Central memory CD4-positive, alpha-beta T cell (primary cell): Measurements from ENCODE around the gene PTPRM.

Experiments used
- DNase-seq: peaks from one replicate; pipeline ENCODE4 v3.0.0; 2022

Gene PTPRM

DNA sequence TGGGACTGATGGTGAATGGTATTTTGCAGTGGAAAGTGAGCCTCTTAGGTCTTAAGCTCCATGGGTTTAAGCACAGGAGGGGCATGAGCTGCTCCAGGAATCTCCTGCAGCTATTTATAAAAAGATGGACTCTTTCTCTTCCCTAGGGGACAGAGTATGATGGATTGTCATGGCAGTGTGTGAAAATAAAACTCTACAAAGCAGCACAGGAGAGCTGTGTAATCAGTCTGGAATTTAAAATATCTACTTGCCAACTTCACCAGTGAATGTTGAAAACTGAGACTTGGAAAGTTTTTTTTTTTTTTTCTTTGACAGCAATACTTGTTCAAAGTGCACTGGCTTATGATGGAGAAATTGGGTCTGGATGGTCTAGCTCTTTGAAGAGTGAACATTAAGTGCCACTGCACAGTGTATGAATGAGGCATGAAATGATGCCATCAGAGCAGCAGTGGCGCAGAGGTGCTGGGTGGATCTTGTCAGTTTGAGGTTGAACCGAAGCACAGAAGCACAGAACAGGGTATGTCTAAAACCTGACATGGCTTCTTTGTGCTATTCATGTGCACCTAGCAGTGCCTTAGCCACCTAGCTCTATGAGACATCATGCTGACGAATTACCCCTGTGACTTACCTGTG is 245.4 kb downstream of the PTPRM start:
- no peak for DNase-seq

DNA sequence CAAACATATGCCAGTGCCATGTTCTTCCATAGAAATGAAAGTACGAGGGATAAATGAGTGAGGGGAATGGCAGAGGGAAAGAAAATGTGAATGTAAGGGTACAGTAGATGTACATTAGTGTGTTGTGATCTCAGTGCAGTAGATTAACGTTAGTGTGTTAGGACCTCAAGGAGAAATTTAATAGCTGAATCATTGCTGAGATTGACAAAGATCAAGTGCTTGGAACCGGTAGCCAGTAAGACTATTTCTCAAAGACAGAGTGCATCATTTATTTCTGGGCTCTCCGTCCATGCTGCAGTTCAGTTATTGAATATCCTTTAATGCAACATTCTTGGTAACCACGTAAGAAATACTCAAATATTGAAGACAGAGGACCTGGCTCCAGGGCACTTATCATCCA is 246.0 kb downstream of the PTPRM start:
- DNase-seq = no peak

DNA sequence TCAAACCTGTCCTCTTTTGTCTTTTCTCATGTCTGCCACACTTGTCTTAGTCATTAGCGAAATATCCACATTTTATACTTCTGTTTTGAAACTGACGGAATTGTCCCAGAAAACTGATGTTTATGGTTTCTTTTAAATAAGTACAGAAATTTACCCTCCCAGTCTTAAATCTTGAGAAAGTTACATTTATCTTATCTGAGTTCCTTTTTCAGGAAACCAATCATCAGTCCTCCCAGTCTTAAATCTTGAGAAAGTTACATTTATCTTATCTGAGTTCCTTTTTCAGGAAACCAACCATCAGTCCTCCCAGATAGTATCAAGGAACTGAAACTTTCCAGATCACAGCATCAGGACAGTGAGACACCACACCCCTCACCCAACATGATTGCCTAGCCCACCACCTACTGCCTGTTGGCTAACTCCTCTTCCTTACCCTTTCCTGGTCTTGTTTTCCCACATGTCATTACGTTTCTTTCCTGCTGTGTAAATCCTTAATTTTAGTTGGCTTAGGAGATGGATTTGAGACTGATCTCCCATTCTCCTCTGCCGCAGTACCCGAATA is 247.7 kb downstream of the PTPRM start:
- no peak for DNase-seq

- DNase-seq = no peak
Measured at GRCh38 chr18:7815787-7816186, 248.7 kb downstream of the PTPRM start.

DNA sequence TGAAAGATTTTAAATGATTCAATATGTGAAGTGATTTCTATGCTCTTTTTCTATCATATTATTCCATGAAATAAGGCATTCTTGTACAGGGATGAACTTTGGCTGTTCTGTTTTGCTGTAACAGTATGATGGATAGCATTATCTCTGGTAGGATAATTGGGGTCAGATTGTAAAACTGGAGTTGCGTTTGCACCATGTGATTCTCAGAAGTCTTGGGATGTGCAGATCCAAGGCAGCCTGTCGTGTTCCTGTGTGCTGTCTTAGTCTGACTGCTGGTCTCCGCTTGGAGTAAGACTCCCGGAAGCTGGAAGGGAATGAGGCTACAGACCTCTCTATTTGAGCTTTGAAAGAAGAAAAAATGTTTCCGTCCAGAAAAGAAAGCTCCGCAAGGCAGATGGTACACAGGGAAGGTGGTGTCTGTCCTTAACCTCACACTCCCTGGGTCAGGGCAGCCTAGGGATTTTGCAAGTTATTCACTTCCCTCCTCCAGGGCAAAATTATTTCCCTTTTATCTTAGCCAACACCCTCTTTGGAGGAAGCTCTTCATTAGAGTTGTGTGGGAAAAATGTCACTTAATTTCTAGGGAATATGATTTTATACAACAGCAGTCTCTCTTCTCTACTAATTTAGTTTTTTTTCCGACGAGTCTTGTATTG is 250.6 kb downstream of the PTPRM start:
- no peak for DNase-seq

GRCh38 chr18:7821784-7822183 is 254.7 kb downstream of the PTPRM start:
- no peak for DNase-seq

DNA sequence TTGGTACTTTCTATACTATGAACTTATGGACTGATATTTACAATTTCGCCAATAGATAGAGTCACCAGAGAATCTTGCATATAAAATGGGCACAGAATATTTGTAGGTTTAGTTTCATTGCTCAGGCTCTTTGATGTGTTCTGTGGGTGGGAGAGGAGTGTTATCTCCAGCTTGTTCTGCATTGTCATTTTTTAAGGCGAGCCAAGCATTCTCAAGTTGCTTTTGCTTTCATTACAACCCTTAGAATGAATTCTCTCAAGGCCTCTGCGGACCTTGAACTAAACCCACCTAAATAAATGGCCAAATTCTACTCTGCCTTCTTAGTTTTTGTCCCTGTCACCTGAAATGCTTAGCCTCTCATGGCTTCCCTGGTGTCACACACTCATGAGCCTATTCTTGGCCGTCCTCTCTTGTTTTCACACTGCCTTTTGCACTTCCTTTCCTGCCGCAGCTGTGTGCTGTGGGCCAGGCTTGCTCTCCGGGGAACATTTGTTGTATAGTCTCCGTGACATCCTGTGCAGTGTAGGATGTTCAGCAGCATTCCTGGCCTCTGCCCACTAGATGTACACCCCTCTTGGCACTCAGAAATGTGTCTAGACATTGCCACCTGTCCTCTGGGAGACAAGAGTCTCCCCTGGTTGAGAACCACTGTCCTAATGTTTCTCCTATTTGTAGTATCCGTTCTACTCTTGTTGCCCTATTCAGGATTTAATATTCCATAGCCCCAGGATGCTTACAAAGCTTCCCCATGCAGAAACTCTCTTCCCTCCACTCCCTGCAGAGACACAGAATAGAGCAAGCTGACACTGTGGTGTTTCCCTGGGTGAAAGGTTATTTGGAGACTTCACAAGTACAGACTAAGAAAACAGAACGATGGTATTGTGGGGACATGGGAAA is 255.6 kb downstream of the PTPRM start:
- no peak for DNase-seq

DNA sequence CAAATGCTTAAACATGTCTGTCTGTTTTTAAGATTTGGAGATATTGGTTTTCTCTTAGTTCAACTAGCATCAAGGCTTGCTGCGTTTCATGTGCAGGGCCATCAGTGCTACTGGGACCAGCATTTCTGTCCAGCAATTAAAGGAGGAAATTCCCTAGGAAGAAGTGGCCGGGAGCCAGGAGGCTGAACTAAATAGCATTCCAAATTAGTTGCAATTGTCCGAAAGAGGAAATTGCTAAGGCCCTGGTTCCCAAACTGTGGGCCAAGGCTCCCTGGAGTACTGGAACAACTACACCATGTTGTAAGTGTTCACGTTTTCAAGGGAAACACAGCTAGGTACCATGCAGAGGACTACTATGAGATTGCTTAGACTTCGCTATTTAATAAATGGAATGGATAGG is 257.9 kb downstream of the PTPRM start:
- no peak for DNase-seq

- no peak for DNase-seq
Measured at GRCh38 chr18:7830468-7830867, 263.4 kb downstream of the PTPRM start.

DNA sequence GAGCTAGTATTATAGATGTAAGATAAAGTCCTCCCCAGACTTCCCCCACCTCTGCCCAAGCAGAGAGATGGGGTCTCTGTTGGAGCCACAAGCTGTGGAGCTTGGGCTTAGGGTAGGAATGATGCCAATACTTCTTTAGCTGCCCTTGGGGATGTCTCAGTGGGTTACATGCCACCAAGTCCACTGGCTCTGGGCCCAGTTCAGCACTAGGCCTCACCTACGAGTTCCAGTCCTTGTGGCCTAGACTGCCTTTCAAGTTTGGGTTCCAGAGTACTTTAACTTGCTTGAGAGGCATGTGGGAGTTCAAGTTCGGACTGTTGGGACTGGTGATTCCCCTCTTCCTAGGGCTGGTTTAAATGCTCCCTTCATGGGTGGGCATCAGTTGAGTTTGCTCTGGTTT is 272.4 kb downstream of the PTPRM start:
- no peak for DNase-seq

DNA sequence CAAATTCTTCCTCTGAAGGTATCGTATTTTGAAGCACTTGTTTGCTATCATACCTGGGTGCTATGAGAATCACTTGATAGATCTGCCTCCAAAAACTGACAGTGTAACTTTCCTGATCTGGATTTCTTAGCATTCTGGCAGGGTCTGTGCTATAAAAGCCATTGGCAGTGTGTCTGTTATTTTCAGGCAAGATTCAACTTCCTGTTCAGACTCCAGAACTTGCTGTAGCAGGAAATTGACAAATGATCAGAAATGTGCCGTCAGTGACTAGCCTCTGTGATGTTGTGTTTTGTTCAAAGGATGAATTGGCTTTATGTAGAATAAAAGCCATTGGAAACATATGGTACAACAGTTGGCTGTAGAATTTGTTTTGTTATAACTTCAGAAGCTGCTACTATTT is 273.3 kb downstream of the PTPRM start:
- DNase-seq = no peak

DNA sequence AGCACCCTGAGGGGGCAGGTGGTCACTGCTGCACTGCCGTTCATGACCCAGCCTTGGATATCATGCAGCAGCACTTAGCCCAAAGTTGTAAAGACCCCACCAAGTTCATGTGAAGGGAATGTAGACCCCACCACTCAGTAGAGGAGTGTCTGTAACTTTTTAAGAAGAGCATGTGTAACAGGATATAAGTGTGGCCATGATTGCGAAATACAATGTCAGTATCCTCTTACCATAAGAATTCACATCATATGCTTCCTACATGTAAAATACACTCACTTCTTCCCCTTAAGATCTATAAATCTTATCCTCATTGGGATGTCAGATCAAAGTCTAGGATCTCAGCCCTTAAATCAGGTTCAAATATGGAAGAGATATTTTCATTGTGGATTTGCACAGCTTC is 276.9 kb downstream of the PTPRM start:
- no peak for DNase-seq

- DNase-seq = no peak
Measured at GRCh38 chr18:7844418-7844817, 277.3 kb downstream of the PTPRM start.

GRCh38 chr18:7846335-7846734 is 279.2 kb downstream of the PTPRM start:
- DNase-seq = no peak

DNA sequence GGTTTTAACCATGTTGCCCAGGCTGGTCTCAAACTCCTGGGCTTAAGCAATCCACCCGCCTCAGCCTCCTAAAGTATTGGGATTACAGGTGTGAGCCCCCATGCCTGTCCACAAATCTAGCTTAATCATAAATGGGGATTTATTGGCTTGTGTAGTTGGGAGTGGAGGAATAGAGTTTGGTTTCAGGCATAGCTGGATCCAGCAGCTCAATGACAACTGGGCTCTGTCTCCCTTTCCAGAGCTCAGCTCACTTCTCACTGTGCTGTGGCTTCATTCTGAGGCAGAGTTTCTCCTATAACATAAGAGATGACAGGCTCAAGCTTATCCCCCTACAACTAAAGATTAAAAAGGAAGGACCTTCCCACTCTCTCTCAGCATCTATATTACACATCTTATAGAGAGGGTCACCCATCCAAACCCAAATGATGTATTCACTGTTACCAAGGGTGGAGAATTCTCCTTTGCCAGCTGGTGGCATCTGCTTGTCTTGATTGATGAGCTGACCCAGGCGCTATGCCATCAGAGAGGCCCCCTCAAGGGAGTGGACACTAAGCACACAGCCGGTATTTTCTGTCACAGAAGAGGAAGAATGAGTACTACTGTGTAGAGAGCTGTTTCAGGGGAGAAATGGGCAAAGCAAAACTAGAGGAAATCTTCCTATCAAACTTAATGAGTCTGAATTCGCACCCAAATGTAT is 280.4 kb downstream of the PTPRM start:
- DNase-seq = no peak

GRCh38 chr18:7848054-7848412 is 280.9 kb downstream of the PTPRM start:
- no peak for DNase-seq

GRCh38 chr18:7850446-7850845 is 283.3 kb downstream of the PTPRM start:
- DNase-seq = no peak

GRCh38 chr18:7855028-7855427 is 287.9 kb downstream of the PTPRM start:
- DNase-seq = no peak

DNA sequence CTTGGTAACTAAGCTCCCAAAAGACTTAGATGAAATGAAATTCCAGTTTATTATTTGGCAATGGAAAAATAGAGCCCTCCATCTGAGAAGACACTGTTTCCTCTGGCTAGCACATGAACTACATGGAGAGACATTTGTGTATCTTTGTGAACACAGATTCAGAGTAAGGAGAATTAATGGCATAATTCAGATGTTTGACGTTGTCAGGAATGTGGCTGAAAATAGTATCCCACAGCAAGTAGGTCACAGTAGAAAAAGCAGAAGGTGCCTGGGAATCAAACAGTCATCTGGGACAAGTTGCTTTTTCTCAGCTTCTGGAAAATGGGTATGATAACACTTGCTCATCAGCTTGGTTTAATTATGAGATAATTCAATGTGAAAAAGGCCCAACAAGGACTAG is 288.6 kb downstream of the PTPRM start:
- DNase-seq = no peak

- no peak for DNase-seq
Measured at GRCh38 chr18:7856116-7856515, 289.0 kb downstream of the PTPRM start.

GRCh38 chr18:7856733-7857132 is 289.6 kb downstream of the PTPRM start:
- no peak for DNase-seq

DNA sequence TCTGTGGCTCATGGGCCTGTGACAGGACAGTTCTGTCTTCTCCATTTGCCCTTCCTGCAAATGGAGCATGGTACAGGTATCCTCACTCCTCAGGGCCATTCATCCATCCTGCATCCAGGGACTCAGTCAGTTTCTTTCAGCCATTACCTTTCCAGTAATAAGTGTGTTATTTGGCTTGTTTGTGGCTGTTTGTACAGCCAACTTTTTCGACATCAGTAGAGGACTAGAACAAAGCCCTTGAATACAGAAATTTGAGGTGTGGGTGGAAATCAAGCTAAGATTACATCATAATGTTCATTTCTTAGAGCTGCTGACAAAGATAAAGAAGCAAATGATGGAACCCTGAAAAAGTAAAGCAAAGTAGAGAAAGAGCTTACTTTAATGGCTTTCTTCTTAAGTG is 290.4 kb downstream of the PTPRM start:
- no peak for DNase-seq

DNA sequence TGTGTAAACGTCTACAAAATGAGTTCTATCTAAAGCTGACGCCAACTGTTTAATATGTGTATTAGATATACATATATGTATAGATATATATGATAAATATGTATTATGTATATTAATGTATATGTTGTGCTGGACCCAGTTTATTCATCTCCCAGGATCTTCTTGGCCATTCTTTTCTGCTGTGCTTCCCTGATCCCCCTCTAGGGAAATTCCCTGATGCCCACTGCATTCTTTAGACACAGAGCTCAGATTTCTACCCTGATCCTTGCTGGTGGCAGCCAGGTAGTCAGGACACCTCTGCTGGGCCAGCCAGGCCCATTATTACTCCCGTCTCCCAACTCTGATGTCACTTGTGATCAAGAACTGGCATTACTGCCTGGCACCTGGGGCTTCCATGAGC is 292.0 kb downstream of the PTPRM start:
- DNase-seq = no peak
